ENCODE measurements around the gene DTL.

DTL gene

GRCh38 chr1:212098771-212099170 lies 63.2 kb downstream of the DTL start:
- DNase-seq = no peak

DNA sequence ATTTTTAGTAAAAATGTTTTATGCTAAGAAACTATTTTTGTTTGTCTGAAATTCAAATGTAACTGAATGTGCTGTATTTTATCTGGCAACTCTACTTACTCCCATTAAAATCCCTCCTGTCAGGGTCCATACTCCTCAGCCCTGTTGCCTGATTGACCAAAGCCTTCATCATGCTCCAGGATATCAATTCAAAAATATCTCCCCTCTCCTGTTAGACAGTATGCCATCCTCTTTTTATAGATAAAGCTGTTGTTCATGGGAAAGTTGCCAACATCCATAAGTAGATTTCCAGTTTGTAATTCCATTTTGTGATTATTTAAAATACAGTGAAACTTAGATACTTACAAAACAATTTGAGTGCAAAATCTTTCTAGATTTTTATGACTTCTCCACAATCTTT lies 65.7 kb downstream of the DTL start:
- DNase-seq = no peak

DNA sequence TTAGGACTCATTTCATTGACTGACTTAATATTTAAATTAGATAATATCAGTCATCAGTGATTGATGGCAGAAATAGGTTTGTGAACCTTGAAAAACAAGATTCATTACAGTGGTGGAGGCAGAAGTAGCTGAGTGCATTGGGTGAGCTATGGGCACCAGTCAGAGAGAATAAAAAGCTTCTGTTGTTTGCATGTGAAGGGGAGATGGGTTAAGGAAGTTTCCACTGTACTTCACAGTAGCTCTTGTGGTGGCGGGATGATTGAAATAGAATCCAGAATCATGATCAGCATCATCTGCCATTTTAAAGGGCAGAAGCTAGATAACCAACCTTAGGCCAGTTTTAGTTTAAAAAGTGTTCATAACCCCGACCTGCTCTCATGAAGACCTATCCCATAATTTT lies 66.2 kb downstream of the DTL start:
- DNase-seq = no peak

DNA sequence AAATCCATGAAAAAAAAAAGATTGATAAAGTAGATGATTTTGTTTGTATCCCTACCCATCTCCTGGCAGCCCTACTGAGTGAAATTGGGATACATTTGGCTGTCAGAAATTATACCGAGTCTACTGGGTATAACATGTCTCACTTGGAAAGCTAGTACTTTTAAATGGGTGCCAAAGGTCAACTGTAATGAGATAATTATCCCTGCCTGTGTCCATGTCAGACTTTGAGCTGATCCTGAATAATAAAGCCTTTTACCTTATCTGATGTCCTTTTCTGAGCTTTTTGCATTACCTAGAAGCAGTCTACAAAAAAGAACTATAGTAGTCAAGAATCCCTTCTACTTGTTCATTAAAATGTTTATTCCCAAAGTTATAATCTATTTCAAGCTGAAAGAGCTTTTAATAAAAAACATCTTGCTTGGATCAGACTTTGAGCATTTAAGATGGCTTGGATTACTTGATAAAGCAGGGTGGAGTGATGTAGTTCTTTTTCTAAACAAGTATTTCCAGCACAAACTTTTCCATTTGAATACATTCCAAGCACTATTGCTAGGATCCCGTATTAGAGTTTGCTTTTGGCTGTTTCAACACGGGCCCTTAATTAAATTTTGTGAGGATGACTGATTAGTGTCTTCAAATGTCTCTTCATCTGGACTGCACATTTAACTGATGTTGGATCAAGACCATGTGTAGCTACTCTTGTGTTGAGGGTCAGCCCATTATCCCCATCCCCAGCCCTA lies 69.2 kb downstream of the DTL start:
- DNase-seq = no peak

GRCh38 chr1:212106286-212106792 lies 70.8 kb downstream of the DTL start:
- DNase-seq = no peak

GRCh38 chr1:212107481-212107880 lies 71.9 kb downstream of the DTL start:
- no peak for DNase-seq

DNA sequence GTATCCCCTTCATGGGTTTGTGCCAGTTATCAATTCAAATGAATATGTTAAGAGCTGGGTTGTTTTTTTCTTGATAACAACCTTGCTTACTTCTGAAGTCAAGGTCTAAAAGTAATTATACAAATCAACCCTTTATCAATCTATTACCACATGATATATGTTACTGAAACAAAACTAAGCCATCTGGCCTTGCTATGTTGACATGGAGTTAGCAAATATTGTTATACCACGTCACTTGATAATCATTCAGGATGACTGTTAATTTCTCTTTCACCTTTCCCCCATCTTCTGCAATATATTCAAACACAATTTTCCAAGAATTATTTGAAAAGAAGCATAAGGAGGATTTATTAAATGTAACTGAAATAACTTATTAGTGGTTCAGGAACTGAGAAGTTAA lies 72.6 kb downstream of the DTL start:
- DNase-seq = no peak

- no peak for DNase-seq
Observed at GRCh38 chr1:212108981-212109380, 73.4 kb downstream of the DTL start.

GRCh38 chr1:212109728-212110127 lies 74.2 kb downstream of the DTL start:
- DNase-seq = no peak

DNA sequence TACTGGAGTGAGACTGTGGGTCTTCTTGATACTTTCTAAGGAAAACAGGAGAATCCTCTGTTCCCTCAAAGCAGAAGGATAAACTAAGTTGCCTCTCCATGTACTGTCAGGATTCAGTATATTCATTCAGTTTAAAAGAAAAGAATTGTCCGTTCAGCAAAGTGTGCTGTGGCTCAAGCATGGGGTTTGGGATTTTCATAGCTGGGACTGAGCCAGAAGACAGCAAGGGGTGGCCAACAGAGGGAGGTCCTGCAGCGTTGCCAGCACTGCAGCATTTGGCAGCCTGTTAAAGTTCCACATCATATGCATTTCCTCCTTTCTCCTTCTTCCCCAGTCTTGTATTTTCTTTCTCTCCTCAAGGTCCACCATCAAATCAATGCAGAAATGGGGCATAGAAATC lies 75.1 kb downstream of the DTL start:
- DNase-seq = no peak

DNA sequence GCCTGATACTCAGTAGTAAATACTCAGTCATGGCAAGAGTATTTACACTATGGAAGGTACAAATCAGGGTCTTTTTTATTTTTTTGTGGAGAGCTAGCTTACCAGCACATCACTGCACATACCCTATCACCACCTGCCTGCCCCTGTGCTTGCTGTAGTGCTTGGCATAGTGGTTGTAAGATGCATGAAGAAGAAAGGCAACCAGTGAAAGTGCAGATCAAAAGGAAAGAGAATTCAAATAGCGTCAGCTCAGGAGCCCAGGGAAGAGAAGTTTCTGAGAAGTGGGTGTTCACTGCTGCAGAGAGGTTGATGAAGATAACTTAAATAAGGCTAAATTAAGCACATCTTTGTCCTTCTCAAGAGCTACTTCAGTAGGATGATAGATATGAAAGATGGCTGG lies 76.0 kb downstream of the DTL start:
- no peak for DNase-seq

GRCh38 chr1:212113706-212114105 lies 78.2 kb downstream of the DTL start:
- no peak for DNase-seq

- no peak for DNase-seq
Observed at GRCh38 chr1:212118167-212118871, 82.8 kb downstream of the DTL start.

DNA sequence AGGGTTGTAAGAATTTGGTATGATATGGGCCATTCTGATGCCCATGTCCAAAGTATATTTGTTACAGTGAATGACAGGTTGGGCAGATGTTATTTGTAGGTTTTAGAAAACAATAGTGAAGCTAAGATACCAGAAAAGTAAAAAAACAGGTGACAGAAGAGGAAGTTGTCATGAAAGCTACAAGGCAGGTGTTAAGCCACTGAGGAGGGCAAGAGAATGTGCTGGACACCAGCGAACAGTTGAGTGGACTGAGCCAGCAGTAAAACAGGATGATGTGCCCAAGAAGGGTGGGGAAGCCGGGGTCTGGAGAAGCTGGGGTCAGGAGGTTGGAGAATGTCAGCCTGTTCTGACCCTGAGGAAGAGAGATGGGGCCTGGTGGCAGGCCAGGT lies 83.3 kb downstream of the DTL start:
- DNase-seq = no peak

DNA sequence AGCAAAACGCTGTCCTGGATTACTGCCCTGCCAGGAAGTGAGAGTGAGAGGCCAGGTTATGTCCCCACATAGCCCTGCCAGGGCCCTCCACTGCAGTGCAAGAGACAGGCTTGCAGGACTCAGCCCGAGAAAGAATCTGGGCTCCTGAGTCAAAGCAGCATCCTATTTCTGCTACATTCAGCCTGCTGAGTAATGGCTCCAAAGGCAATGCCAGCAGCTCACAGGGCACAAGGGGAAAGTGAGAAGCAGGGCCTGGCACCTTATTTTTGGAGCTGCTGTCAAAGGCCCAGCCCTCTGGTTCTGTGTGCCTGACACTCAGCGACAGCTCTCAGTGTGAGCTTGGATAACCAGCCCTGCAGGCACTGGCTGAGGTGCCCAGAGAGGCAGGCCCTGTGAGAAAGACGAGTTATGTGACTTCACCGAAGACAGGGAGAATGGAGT lies 83.9 kb downstream of the DTL start:
- no peak for DNase-seq

GRCh38 chr1:212119863-212120262 lies 84.3 kb downstream of the DTL start:
- DNase-seq = no peak

DNA sequence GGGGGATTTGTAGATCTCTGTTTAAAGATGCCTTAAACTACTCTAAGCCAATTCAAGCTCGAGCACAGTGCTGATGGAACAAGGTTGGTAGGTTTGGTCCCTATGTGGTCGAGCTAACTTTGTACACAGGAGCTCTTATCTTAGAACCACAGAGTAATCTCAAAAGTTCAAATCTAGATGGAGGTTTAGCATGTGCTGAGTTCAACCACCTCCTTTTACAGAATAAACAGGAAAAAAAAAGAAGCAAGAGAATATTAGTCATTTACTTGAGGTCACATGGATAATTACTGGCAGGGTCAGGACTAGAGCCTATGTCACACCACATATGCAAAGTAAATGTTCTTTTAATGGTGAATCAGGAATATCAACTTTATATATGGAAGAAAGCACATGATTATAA lies 86.2 kb downstream of the DTL start:
- DNase-seq = no peak

DNA sequence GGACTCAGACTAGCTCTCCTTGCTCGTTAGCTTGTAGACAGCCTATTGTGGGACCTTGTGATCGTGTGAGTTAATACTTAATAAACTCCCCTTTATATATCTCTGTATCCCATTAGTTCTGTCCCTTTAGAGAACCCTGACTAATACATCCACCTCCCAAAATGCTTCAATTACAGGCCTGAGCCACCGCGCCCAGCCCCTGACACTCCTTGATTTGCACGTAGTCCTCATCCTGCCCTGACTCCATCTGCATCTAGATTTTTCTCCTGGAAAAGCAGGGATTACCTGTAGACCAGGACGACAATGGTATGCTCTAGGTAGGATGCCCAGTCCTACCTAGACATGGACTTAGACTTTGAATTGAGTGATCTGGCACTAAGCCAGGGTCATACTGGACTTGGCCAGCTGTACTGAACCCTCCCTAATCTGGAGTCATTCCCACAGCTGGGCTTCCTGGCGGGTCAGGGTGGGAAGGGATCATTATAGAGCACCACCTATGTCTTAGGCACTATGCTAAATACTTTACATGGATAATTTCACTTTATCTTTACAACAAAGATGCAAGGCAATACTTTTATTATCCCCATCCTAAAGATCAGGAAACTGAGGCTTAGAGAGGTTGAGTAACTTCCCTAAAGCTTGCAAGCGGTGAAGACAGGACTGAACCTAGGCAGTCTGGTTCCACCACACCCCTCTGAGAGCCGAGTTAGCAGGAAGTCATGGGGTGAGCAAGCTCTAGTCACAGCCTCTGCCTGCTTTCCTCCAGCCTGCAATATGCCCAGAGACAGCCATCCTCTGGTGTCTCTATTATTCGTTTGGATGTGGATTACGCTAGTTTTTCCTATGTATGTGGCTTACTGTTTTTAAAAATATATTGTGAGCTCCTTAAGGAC lies 89.4 kb downstream of the DTL start:
- no peak for DNase-seq

DNA sequence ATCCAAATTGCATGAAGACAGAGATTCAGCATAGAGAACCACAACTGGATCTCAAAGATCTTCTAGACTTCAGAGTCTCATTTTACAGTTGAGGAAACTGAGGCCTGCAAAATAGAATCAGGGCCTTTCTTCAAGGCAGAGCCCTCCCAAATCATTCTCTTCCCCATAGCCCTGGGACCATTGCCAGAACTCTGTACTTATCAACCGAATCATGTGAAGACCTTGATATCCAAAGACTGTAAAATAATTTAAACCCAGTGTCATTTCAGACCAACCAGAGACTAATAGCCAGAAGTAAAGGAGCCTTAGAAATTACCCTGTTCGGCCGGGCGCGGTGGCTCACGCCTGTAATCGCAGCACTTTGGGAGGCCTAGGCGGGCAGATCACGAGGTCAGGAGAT lies 90.1 kb downstream of the DTL start:
- no peak for DNase-seq

GRCh38 chr1:212127221-212127620 lies 91.7 kb downstream of the DTL start:
- DNase-seq = no peak

DNA sequence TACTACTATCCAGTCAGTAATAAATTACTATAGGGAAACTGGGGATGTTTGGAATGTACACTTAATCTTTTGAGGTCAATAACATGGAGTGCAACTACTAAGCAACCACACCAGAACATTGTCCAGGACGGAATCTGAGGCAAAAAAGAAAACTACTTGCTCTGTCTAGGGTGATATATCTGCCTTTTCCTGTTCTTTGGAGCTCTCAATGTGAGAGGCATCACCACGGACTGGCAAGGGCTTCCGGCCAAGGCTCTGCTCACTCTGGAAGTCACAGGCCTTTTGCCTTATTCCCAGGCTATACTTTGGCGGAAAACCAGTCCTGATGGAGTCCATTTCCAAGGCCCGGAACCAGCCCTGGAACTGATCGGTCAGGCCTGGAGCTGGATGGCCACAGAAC lies 94.2 kb downstream of the DTL start:
- no peak for DNase-seq

- no peak for DNase-seq
Observed at GRCh38 chr1:212132025-212132424, 96.5 kb downstream of the DTL start.

DNA sequence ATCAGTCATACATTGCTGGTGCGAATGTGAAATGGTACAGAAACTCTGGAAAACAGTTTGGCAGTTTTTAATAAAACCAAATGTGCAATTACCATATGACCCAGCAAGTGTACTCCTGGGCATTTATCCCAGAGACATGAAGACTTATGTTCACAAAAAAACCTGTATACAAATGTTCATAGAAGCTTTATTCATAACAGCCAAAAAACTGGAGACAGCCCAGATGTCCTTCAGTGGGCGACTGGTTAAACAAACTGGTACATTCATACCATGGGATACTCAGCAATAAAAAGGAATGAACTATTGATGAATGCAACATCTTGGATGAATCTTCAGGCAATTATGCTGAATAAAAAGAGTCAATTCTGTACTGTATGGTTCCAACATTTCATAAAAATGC lies 97.8 kb downstream of the DTL start:
- DNase-seq = no peak

- no peak for DNase-seq
Observed at GRCh38 chr1:212135166-212135565, 99.6 kb downstream of the DTL start.
